Measurements from ENCODE around the gene SARS1.

- TF ChIP-seq, protein P1, sequence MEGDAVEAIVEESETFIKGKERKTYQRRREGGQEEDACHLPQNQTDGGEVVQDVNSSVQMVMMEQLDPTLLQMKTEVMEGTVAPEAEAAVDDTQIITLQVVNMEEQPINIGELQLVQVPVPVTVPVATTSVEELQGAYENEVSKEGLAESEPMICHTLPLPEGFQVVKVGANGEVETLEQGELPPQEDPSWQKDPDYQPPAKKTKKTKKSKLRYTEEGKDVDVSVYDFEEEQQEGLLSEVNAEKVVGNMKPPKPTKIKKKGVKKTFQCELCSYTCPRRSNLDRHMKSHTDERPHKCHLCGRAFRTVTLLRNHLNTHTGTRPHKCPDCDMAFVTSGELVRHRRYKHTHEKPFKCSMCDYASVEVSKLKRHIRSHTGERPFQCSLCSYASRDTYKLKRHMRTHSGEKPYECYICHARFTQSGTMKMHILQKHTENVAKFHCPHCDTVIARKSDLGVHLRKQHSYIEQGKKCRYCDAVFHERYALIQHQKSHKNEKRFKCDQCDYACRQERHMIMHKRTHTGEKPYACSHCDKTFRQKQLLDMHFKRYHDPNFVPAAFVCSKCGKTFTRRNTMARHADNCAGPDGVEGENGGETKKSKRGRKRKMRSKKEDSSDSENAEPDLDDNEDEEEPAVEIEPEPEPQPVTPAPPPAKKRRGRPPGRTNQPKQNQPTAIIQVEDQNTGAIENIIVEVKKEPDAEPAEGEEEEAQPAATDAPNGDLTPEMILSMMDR (IDR thresholded peaks at IDR 0.05; ENCODE audit: insufficient read depth, low read length) = no peak
- TF ChIP-seq POLR2AphosphoS5 (IDR thresholded peaks at IDR 0.05; ENCODE audit: low read depth) (no peak), GABPA (IDR thresholded peaks at IDR 0.05; ENCODE audit: low read depth) (no peak)
Measured at GRCh38 chr1:109242387-109242786, 28.7 kb downstream of the SARS1 start.

Data from HL-60 (cell line).